ENCODE results near the gene CADM1.

CADM1 gene

GRCh38 chr11:115550291-115551059 is 46.3 kb upstream of the CADM1 start:
- Histone ChIP-seq H3K4me3 (ENCODE audit: low read length in 2 of 2) (no peak overlapping the region), H3K27me3 (ENCODE audit: control insufficient read depth in 3 of 3, insufficient read depth in 3 of 3, low read depth in 1 of 3, low read length in 3 of 3) (peaks cover 0 to 8% (median 0%) of the 10 kb centered on the region in 3 experiments), H3K18ac (ENCODE audit: low read length) (no peak overlapping the region), H3K4me1 (ENCODE audit: control insufficient read depth in 2 of 2, insufficient read depth in 1 of 2, low read depth in 1 of 2, low read length in 2 of 2) (peaks cover 0 to 14% of the 10 kb centered on the region in 2 donors), H2BK5ac (ENCODE audit: low read length) (no peak overlapping the region), H3K79me1 (ENCODE audit: low read depth, low read length) (no peaks in the 10 kb centered on the region), H3K9ac (ENCODE audit: low read depth, low read length, poor library complexity) (no peak overlapping the region), H3K23ac (ENCODE audit: low read depth, low read length, poor library complexity) (no peak overlapping the region), H3K4me2 (ENCODE audit: insufficient read depth, low read length, poor library complexity, severe bottlenecking) (no peak overlapping the region), H3K9me3 (replicated peaks in 1 of 2; ENCODE audit: control insufficient read depth in 2 of 2, insufficient read depth in 1 of 2, low read depth in 1 of 2, low read length in 2 of 2) (no peaks in the 10 kb centered on the region), H4K8ac (ENCODE audit: low read depth, low read length) (no peak overlapping the region), H2AFZ (ENCODE audit: low read length) (no peak overlapping the region), H2AK5ac (ENCODE audit: low read depth, low read length) (no peak overlapping the region), H3K36me3 (replicated peaks in 1 of 2; ENCODE audit: control insufficient read depth in 2 of 2, insufficient read depth in 2 of 2, low read length in 2 of 2) (no peaks in the 10 kb centered on the region), H3K14ac (ENCODE audit: low read length) (no peak overlapping the region), H3K4ac (ENCODE audit: low read length) (no peak overlapping the region), H2BK12ac (ENCODE audit: low read length) (no peak overlapping the region), H2BK15ac (ENCODE audit: low read length) (peak overlapping the region; percentile 49), H4K91ac (ENCODE audit: low read depth, low read length, poor library complexity) (no peak overlapping the region), H2BK120ac (ENCODE audit: low read depth, low read length) (no peak overlapping the region), H3K27ac (replicated peaks; ENCODE audit: low read length) (no peak overlapping the region)
- no CpG with 5 or more reads among the region's 17 CpGs for WGBS, 2 donors (ENCODE audit: extremely low coverage in 2 of 2, insufficient read length in 2 of 2, insufficient replicate concordance in 1 of 2)
- DNase-seq (ENCODE audit: low spot score) = no peak

GRCh38 chr11:115548878-115549528 is 44.8 kb upstream of the CADM1 start:
- Histone ChIP-seq H3K4ac (ENCODE audit: low read length) (no peak overlapping the region), H3K14ac (ENCODE audit: low read length) (no peak overlapping the region), H2AK5ac (ENCODE audit: low read depth, low read length) (no peak overlapping the region), H2BK5ac (ENCODE audit: low read length) (no peak overlapping the region), H2AFZ (ENCODE audit: low read length) (no peak overlapping the region), H3K4me2 (ENCODE audit: insufficient read depth, low read length, poor library complexity, severe bottlenecking) (no peak overlapping the region), H3K4me3 (ENCODE audit: low read length in 2 of 2) (no peak overlapping the region), H3K9ac (ENCODE audit: low read depth, low read length, poor library complexity) (no peak overlapping the region), H4K91ac (ENCODE audit: low read depth, low read length, poor library complexity) (no peak overlapping the region), H3K9me3 (replicated peaks in 1 of 2; ENCODE audit: control insufficient read depth in 2 of 2, insufficient read depth in 1 of 2, low read depth in 1 of 2, low read length in 2 of 2) (no peaks in the 10 kb centered on the region), H3K4me1 (ENCODE audit: control insufficient read depth in 2 of 2, insufficient read depth in 1 of 2, low read depth in 1 of 2, low read length in 2 of 2) (peaks cover 0 to 19% of the 10 kb centered on the region in 2 donors), H4K8ac (ENCODE audit: low read depth, low read length) (no peak overlapping the region), H2BK120ac (ENCODE audit: low read depth, low read length) (no peak overlapping the region), H3K27me3 (ENCODE audit: control insufficient read depth in 3 of 3, insufficient read depth in 3 of 3, low read depth in 1 of 3, low read length in 3 of 3) (peaks cover 0 to 7% (median 0%) of the 10 kb centered on the region in 3 experiments), H2BK15ac (ENCODE audit: low read length) (no peak overlapping the region), H3K79me1 (ENCODE audit: low read depth, low read length) (no peaks in the 10 kb centered on the region), H3K27ac (replicated peaks; ENCODE audit: low read length) (no peak overlapping the region), H3K23ac (ENCODE audit: low read depth, low read length, poor library complexity) (no peak overlapping the region), H3K36me3 (replicated peaks in 1 of 2; ENCODE audit: control insufficient read depth in 2 of 2, insufficient read depth in 2 of 2, low read length in 2 of 2) (no peaks in the 10 kb centered on the region), H3K18ac (ENCODE audit: low read length) (peak overlapping the region; percentile 6), H2BK12ac (ENCODE audit: low read length) (no peak overlapping the region)
- no peak for DNase-seq (ENCODE audit: low spot score)
- no CpG with 5 or more reads among the region's 10 CpGs for WGBS, 2 donors (ENCODE audit: extremely low coverage in 2 of 2, insufficient read length in 2 of 2, insufficient replicate concordance in 1 of 2)

GRCh38 chr11:115545581-115546210 is 41.5 kb upstream of the CADM1 start:
- Histone ChIP-seq H3K4me2 (ENCODE audit: insufficient read depth, low read length, poor library complexity, severe bottlenecking) (no peak overlapping the region), H3K27me3 (ENCODE audit: control insufficient read depth in 3 of 3, insufficient read depth in 3 of 3, low read depth in 1 of 3, low read length in 3 of 3) (peaks cover 0 to 7% (median 0%) of the 10 kb centered on the region in 3 experiments), H2AFZ (ENCODE audit: low read length) (no peak overlapping the region), H2BK5ac (ENCODE audit: low read length) (no peak overlapping the region), H2BK15ac (ENCODE audit: low read length) (no peak overlapping the region), H3K4me1 (ENCODE audit: control insufficient read depth in 2 of 2, insufficient read depth in 1 of 2, low read depth in 1 of 2, low read length in 2 of 2) (peaks cover 0 to 15% of the 10 kb centered on the region in 2 donors), H3K9me3 (replicated peaks in 1 of 2; ENCODE audit: control insufficient read depth in 2 of 2, insufficient read depth in 1 of 2, low read depth in 1 of 2, low read length in 2 of 2) (no peaks in the 10 kb centered on the region), H3K4me3 (ENCODE audit: low read length in 2 of 2) (no peak overlapping the region), H3K18ac (ENCODE audit: low read length) (no peak overlapping the region), H3K14ac (ENCODE audit: low read length) (no peak overlapping the region), H3K23ac (ENCODE audit: low read depth, low read length, poor library complexity) (no peak overlapping the region), H2BK12ac (ENCODE audit: low read length) (no peak overlapping the region), H4K8ac (ENCODE audit: low read depth, low read length) (no peak overlapping the region), H3K36me3 (replicated peaks in 1 of 2; ENCODE audit: control insufficient read depth in 2 of 2, insufficient read depth in 2 of 2, low read length in 2 of 2) (no peaks in the 10 kb centered on the region), H4K91ac (ENCODE audit: low read depth, low read length, poor library complexity) (no peak overlapping the region), H2BK120ac (ENCODE audit: low read depth, low read length) (no peak overlapping the region), H3K27ac (replicated peaks; ENCODE audit: low read length) (no peak overlapping the region), H3K4ac (ENCODE audit: low read length) (no peak overlapping the region), H2AK5ac (ENCODE audit: low read depth, low read length) (no peak overlapping the region), H3K9ac (ENCODE audit: low read depth, low read length, poor library complexity) (no peak overlapping the region), H3K79me1 (ENCODE audit: low read depth, low read length) (no peaks in the 10 kb centered on the region)
- no CpG with 5 or more reads among the region's 2 CpGs for WGBS, 2 donors (ENCODE audit: extremely low coverage in 2 of 2, insufficient read length in 2 of 2, insufficient replicate concordance in 1 of 2)
- no peak for DNase-seq (ENCODE audit: low spot score)

- H3K4me1 ChIP-seq (ENCODE audit: control insufficient read depth in 2 of 2, insufficient read depth in 1 of 2, low read depth in 1 of 2, low read length in 2 of 2) = peaks cover 0 to 15% of the 10 kb centered on the region in 2 donors
- no peak overlapping the region for H4K8ac ChIP-seq (ENCODE audit: low read depth, low read length)
- no peak overlapping the region for H3K23ac ChIP-seq (ENCODE audit: low read depth, low read length, poor library complexity)
Measured at GRCh38 chr11:115544422-115544948, 40.3 kb upstream of the CADM1 start.

More at GRCh38 chr11:115544422-115544948, 40.3 kb upstream of the CADM1 start:
- Histone ChIP-seq H3K27me3 (ENCODE audit: control insufficient read depth in 3 of 3, insufficient read depth in 3 of 3, low read depth in 1 of 3, low read length in 3 of 3) (peaks cover 0 to 5% (median 0%) of the 10 kb centered on the region in 3 experiments), H2BK120ac (ENCODE audit: low read depth, low read length) (no peak overlapping the region), H3K4me3 (ENCODE audit: low read length in 2 of 2) (no peak overlapping the region), H2AK5ac (ENCODE audit: low read depth, low read length) (no peak overlapping the region), H4K91ac (ENCODE audit: low read depth, low read length, poor library complexity) (no peak overlapping the region), H2AFZ (ENCODE audit: low read length) (no peak overlapping the region), H2BK15ac (ENCODE audit: low read length) (no peak overlapping the region), H3K36me3 (replicated peaks in 1 of 2; ENCODE audit: control insufficient read depth in 2 of 2, insufficient read depth in 2 of 2, low read length in 2 of 2) (no peaks in the 10 kb centered on the region), H2BK5ac (ENCODE audit: low read length) (no peak overlapping the region), H3K9me3 (replicated peaks in 1 of 2; ENCODE audit: control insufficient read depth in 2 of 2, insufficient read depth in 1 of 2, low read depth in 1 of 2, low read length in 2 of 2) (no peaks in the 10 kb centered on the region), H3K9ac (ENCODE audit: low read depth, low read length, poor library complexity) (no peak overlapping the region), H3K4me2 (ENCODE audit: insufficient read depth, low read length, poor library complexity, severe bottlenecking) (no peak overlapping the region), H3K18ac (ENCODE audit: low read length) (no peak overlapping the region), H3K14ac (ENCODE audit: low read length) (no peak overlapping the region), H2BK12ac (ENCODE audit: low read length) (no peak overlapping the region), H3K27ac (replicated peaks; ENCODE audit: low read length) (no peak overlapping the region), H3K4ac (ENCODE audit: low read length) (no peak overlapping the region), H3K79me1 (ENCODE audit: low read depth, low read length) (no peaks in the 10 kb centered on the region)
- no CpG with 5 or more reads among the region's 2 CpGs for WGBS, 2 donors (ENCODE audit: extremely low coverage in 2 of 2, insufficient read length in 2 of 2, insufficient replicate concordance in 1 of 2)
- no peak for DNase-seq (ENCODE audit: low spot score)

Measured in neuronal stem cell (in vitro differentiated cells).